RWPE2 (cell line): Measurements from ENCODE around the gene UBE2E3.

Experiments
- ATAC-seq: fragments of 200-7000 bp; cut with Tn5 transposase; 3 replicates; pipeline ENCODE4 v1.9.1; 2021; ENCODE audit warnings: low read depth
- DNase-seq: peaks from one replicate; pipeline ENCODE4 v3.0.0-alpha.2; 2020; ENCODE audit warnings: low spot score
- H3K27ac ChIP-seq: fragments of 450-650 bp; 2 replicates; pipeline ENCODE4 v1.5.1; 2017; ENCODE audit warnings: mild to moderate bottlenecking; ENCODE audit not compliant: poor library complexity, severe bottlenecking
- H3K27me3 ChIP-seq: fragments of 250-450 bp; sonication (Bioruptor Pico); 2 replicates; pipeline ENCODE4 v1.5.1; 2021; ENCODE audit warnings: mild to moderate bottlenecking, moderate library complexity; ENCODE audit not compliant: insufficient read depth, poor library complexity, severe bottlenecking
- H3K36me3 ChIP-seq: fragments of 250-450 bp; sonication (Bioruptor Pico); 2 replicates; pipeline ENCODE4 v1.5.1; 2020; ENCODE audit warnings: low read depth, mild to moderate bottlenecking, moderate library complexity
- H3K4me1 ChIP-seq: fragments of 250-450 bp; sonication (Bioruptor Pico); 2 replicates; pipeline ENCODE4 v1.5.1; 2021; ENCODE audit warnings: mild to moderate bottlenecking, moderate library complexity; ENCODE audit not compliant: insufficient read depth, poor library complexity, severe bottlenecking
- H3K4me3 ChIP-seq: fragments of 250-450 bp; sonication (Bioruptor Pico); 2 replicates; pipeline ENCODE4 v1.5.1; 2021; ENCODE audit warnings: mild to moderate bottlenecking, moderate library complexity; ENCODE audit not compliant: severe bottlenecking
- H3K9me3 ChIP-seq: fragments of 250-450 bp; sonication (Bioruptor Pico); 2 replicates; pipeline ENCODE4 v1.5.1; 2021; ENCODE audit warnings: mild to moderate bottlenecking, moderate library complexity; ENCODE audit not compliant: severe bottlenecking
- CTCF ChIP-seq: fragments of 450-650 bp; IDR thresholded peaks from one replicate; pipeline ENCODE4 v1.5.1; 2017; ENCODE audit warnings: mild to moderate bottlenecking, moderate library complexity; ENCODE audit not compliant: poor library complexity, severe bottlenecking

Gene UBE2E3

DNA sequence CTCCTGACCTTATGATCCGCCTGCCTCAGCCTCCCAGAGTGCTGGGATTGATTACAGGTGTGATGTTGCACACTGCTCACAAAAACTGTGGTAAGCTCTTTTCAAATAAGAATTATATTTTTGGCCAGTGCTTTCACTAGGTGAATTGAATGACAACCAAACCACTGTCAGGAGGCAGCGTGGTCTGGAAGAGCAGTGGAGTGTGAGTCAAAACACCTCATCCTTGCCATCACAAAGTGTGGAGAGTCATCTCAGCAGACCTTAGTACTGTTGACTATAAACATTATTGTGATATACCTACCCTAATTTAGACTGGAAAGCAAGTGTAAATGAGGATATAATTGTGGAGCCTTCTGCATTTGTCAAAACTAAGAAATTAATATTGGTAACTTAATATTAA lies 61.3 kb downstream of the UBE2E3 start:
- ATAC-seq (no peak), DNase-seq (no peak)
- H3K4me1 ChIP-seq: peaks cover 16% of the 10 kb centered on the region
- no peaks in the 10 kb centered on the region for H3K9me3 ChIP-seq
- H3K36me3 ChIP-seq: no peaks in the 10 kb centered on the region
- TF ChIP-seq CTCF: no peak
- no peaks in the 10 kb centered on the region for H3K27me3 ChIP-seq
- no peak overlapping the region for H3K4me3 ChIP-seq
- no peak overlapping the region for H3K27ac ChIP-seq

- ATAC-seq (no peak), DNase-seq (no peak)
- Histone ChIP-seq H3K4me3 (no peak overlapping the region), H3K9me3 (no peaks in the 10 kb centered on the region), H3K27me3 (no peaks in the 10 kb centered on the region), H3K4me1 (peaks cover 5% of the 10 kb centered on the region), H3K36me3 (no peaks in the 10 kb centered on the region), H3K27ac (no peak overlapping the region)
- TF ChIP-seq CTCF: no peak
Measured at GRCh38 chr2:181042706-181043105, 62.3 kb downstream of the UBE2E3 start.

GRCh38 chr2:181046833-181047232 lies 66.4 kb downstream of the UBE2E3 start:
- TF ChIP-seq CTCF: no peak
- ATAC-seq (no peak), DNase-seq (no peak)
- H3K9me3 ChIP-seq: no peaks in the 10 kb centered on the region
- H3K4me1 ChIP-seq: no peaks in the 10 kb centered on the region
- no peak overlapping the region for H3K4me3 ChIP-seq
- H3K36me3 ChIP-seq: no peaks in the 10 kb centered on the region
- H3K27me3 ChIP-seq: no peaks in the 10 kb centered on the region
- no peak overlapping the region for H3K27ac ChIP-seq

DNA sequence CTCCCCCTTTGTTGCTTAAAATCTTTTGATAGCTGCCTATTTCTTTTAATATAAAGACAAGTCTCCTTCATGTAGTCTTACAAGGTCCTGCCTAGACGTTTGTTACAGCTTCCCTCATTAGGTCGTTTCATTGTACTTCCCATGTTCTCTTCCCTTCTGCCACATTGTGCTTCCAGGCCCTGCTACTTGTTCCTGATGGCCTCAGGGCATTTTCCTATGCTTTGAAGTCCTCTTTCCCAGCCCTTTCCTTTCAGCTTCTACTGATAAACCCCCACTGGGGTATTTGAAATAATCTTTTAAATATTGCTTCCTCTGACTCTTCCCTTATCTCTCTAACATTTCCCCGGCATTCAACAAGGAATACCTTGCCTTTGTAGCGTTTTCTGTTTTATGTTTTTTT lies 67.4 kb downstream of the UBE2E3 start:
- H3K36me3 ChIP-seq: no peaks in the 10 kb centered on the region
- H3K9me3 ChIP-seq: no peaks in the 10 kb centered on the region
- no peak for ATAC-seq
- no peaks in the 10 kb centered on the region for H3K4me1 ChIP-seq
- TF ChIP-seq CTCF: no peak
- H3K4me3 ChIP-seq: no peak overlapping the region
- no peaks in the 10 kb centered on the region for H3K27me3 ChIP-seq
- no peak overlapping the region for H3K27ac ChIP-seq
- DNase-seq: no peak

GRCh38 chr2:181051861-181052522 lies 71.6 kb downstream of the UBE2E3 start:
- Histone ChIP-seq H3K9me3 (no peaks in the 10 kb centered on the region), H3K36me3 (no peaks in the 10 kb centered on the region), H3K4me1 (no peaks in the 10 kb centered on the region), H3K27me3 (no peaks in the 10 kb centered on the region), H3K27ac (no peak overlapping the region), H3K4me3 (no peak overlapping the region)
- no peak for DNase-seq
- TF ChIP-seq CTCF: no peak
- ATAC-seq: no peak
